ENCODE measurements around the gene APOA5. TPM values are rescaled to one million over a fixed set of nuclear protein-coding genes. Genes with fewer than 3 reads are reported as not detected.

The APOA5 gene
- polyA plus RNA-seq, 1 of the 3 experiments (the other 2 are of a cell fraction), result not detected

DNA sequence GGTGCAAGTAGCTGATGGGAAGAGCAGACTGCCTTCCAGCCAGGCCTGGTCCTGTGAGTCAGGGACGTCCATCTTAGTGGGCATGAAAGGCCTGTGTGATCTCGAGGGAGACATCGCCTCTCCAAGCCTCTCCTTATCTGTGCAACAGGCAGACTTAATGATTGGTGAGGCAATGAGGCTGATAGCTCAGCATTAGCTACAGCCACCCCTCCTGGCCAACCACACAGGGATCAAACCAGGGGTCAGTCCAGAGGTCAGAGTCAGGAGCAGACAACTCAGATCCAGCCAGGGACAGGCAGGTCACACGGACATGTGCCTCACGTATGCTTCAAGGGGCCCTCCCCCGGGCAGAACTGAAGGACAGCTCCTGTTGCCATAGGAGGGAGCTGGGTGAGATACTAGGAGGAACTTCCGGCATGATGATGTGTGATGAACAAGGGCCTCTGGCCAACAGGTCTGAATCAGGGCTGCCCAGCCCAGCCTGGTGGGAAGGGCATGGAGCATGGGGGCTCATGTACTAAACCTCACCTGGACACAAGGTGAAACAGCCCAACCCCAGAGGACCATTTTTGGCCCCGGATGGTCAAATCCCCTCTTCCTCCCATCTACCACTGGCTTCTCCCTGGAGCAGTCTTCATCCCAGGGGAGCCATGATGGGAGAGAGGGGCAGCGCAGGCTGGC is 35.2 kb upstream of the APOA5 start:
- H3K36me3 ChIP-seq (replicated peaks in 1 of 2; ENCODE audit: control insufficient read depth in 1 of 2, insufficient read depth in 2 of 2, low read length in 1 of 2), result no peaks in the 10 kb centered on the region
- no peak overlapping the region for H3K27ac ChIP-seq (ENCODE audit: low read depth in 2 of 2, low read length in 1 of 2)
- DNase-seq, result no peak
- H2AFZ ChIP-seq (ENCODE audit: low read depth), result no peak overlapping the region
- H3K4me3 ChIP-seq (ENCODE audit: low read depth in 2 of 2, low read length in 1 of 2), result no peak overlapping the region
- no peak overlapping the region for H3K9ac ChIP-seq
- H3K4me1 ChIP-seq (ENCODE audit: control insufficient read depth in 1 of 2, insufficient read depth in 2 of 2, low read depth in 1 of 2, low read length in 1 of 2), result peaks cover 0 to 30% of the 10 kb centered on the region in 2 experiments; a peak in 1 of 4 replicates
- H3F3A ChIP-seq (replicated peaks; ENCODE audit: insufficient read depth), result no peaks in the 10 kb centered on the region
- CTCF ChIA-PET, result interaction anchor here (1.2 to 1.4 kb wide), 2 partner anchors 36 to 279 kb away, joined by 4 to 5 read pairs; partner anchors contain the start of gene APOA5
- no peak for TF ChIP-seq ZBTB33 (IDR thresholded peaks at IDR 0.05; ENCODE audit: borderline replicate concordance, low read depth)
- no peak for TF ChIP-seq CHD2 (IDR thresholded peaks at IDR 0.05; ENCODE audit: low read length, partially characterized antibody)
- POLR2A ChIA-PET, result no interaction called here
- H3K9me3 ChIP-seq, result no peaks in the 10 kb centered on the region
- no peaks in the 10 kb centered on the region for H4K20me1 ChIP-seq (ENCODE audit: insufficient read depth)
- WGBS (ENCODE audit: low lambda C conversion rate), result 69% methylated on average over 6 of the region's 9 CpGs
- H3K27me3 ChIP-seq (ENCODE audit: insufficient read depth), result no peaks in the 10 kb centered on the region
- H3K79me2 ChIP-seq (ENCODE audit: insufficient read depth), result no peaks in the 10 kb centered on the region
- H3K9me2 ChIP-seq, result no peaks in the 10 kb centered on the region
- H3K4me2 ChIP-seq, result no peak overlapping the region

DNA sequence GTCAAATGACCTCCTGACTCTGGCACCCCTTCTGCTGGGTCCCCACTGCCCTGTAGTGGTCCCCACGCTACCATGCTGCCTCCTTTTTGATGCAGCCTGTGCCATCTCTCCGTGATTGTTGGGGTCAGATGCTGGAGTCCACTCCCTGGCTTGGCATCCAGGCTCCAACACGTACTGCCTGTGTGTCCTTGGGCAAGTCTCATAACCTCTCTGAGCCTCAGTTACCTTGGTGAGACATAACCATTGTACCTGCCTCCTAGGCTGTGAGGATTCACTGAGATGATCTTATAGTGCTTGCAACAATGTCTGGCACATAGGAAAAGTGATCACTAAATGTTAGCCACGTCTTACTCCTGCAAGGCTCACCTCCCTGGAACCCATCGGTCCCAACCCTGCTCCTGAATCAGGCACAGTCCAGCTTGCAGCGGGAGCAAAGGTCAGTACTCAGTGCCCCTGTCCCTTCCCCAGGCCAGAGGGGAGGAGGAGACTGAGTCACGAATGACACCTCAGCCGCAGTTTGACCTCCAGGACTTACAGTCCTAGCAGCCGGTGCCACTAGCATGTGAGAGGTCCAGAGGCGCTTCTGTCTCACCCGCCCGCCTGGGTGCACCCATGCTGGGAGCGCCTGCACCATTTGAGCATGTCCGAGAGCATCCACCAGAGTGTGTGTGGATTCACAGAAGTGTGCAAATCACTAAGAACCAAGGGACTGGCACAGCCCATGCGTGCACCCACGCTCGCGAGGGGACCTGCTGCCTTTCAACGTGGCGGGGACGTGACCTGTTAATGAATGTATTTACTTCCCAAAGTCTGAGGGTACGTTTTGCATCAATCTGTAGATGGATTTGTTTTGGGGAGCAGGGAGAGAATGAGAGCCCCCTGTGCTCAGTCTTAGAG is 34.4 kb upstream of the APOA5 start:
- no peak overlapping the region for H3K4me3 ChIP-seq (ENCODE audit: low read depth in 2 of 2, low read length in 1 of 2)
- no peaks in the 10 kb centered on the region for H3K36me3 ChIP-seq (replicated peaks in 1 of 2; ENCODE audit: control insufficient read depth in 1 of 2, insufficient read depth in 2 of 2, low read length in 1 of 2)
- no peak overlapping the region for H2AFZ ChIP-seq (ENCODE audit: low read depth)
- H3K9me2 ChIP-seq, result no peaks in the 10 kb centered on the region
- H4K20me1 ChIP-seq (ENCODE audit: insufficient read depth), result no peaks in the 10 kb centered on the region
- no peaks in the 10 kb centered on the region for H3K27me3 ChIP-seq (ENCODE audit: insufficient read depth)
- no peaks in the 10 kb centered on the region for H3F3A ChIP-seq (replicated peaks; ENCODE audit: insufficient read depth)
- DNase-seq, result no peak
- WGBS (ENCODE audit: low lambda C conversion rate), result 73% methylated on average over 13 of the region's 22 CpGs
- ChIA-PET POLR2A (no interaction called here), CTCF (interaction anchor here (1.2 to 1.4 kb wide), 2 partner anchors 35 to 280 kb away, joined by 4 to 5 read pairs; partner anchors contain the start of gene APOA5)
- H3K79me2 ChIP-seq (ENCODE audit: insufficient read depth), result no peaks in the 10 kb centered on the region
- H3K9ac ChIP-seq, result no peak overlapping the region
- H3K27ac ChIP-seq (ENCODE audit: low read depth in 2 of 2, low read length in 1 of 2), result no peak overlapping the region
- peaks cover 0 to 30% of the 10 kb centered on the region in 2 experiments; a peak in 1 of 4 replicates for H3K4me1 ChIP-seq (ENCODE audit: control insufficient read depth in 1 of 2, insufficient read depth in 2 of 2, low read depth in 1 of 2, low read length in 1 of 2)
- no peaks in the 10 kb centered on the region for H3K9me3 ChIP-seq
- no peak overlapping the region for H3K4me2 ChIP-seq
- TF ChIP-seq FOSL2 (IDR thresholded peaks at IDR 0.05; ENCODE audit: borderline replicate concordance, low read depth) (no peak), FOXM1 (IDR thresholded peaks at IDR 0.05; ENCODE audit: low read depth) (no peak), USF2 (IDR thresholded peaks at IDR 0.05; ENCODE audit: borderline replicate concordance, low read depth, low read length) (no peak), JUND (IDR thresholded peaks at IDR 0.05) (no peak), RCOR1 (IDR thresholded peaks at IDR 0.05; ENCODE audit: low read length) (no peak), CHD2 (IDR thresholded peaks at IDR 0.05; ENCODE audit: low read length, partially characterized antibody) (no peak), RXRA (IDR thresholded peaks at IDR 0.05; ENCODE audit: borderline replicate concordance, low read depth) (no peak), EZH2phosphoT487 (IDR thresholded peaks at IDR 0.05; ENCODE audit: borderline replicate concordance, low read depth) (no peak), MXI1 (IDR thresholded peaks at IDR 0.05; ENCODE audit: low read depth, low read length) (no peak), ZBTB33 (IDR thresholded peaks at IDR 0.05; ENCODE audit: borderline replicate concordance, low read depth) (no peak), TCF12 (IDR thresholded peaks at IDR 0.05) (no peak), POLR2AphosphoS5 (IDR thresholded peaks at IDR 0.05; ENCODE audit: low read depth, low read length) (no peak), IRF3 (IDR thresholded peaks at IDR 0.05; ENCODE audit: low read depth, low read length) (no peak), RFX5 (IDR thresholded peaks at IDR 0.05; ENCODE audit: low read length) (no peak), NFIC (IDR thresholded peaks at IDR 0.05; ENCODE audit: borderline replicate concordance) (no peak), CTCF (IDR thresholded peaks at IDR 0.05) (no peak)
